A673 (cell line): Measurements from ENCODE around the gene CTIF. TPM values are rescaled to one million over a fixed set of nuclear protein-coding genes. Genes with fewer than 3 reads are reported as not detected.

Experiments
- BruUV-seq: library from RNA; stranded (reverse); fragments of 400-500 nt; replicated peaks from 2 replicates; lab custom pipeline; 2021; lab: Mats Ljungman, UMichigan
- CTCF ChIA-PET: fragments of 300-600 bp; sonication (Branson Sonifier 250); formaldehyde crosslinking; loops from one replicate; lab custom pipeline; 2022; ENCODE audit warnings: antibody characterized with exemption; lab: Charles Lee
- POLR2A ChIA-PET: fragments of 300-600 bp; sonication (Branson Sonifier 250); formaldehyde crosslinking; loops from one replicate; lab custom pipeline; 2022; ENCODE audit warnings: antibody characterized with exemption; ENCODE audit not compliant: low non-redundant PET; lab: Charles Lee
- DNase-seq: peaks from one replicate; pipeline ENCODE4 v3.0.0-alpha.2; 2015; ENCODE audit warnings: low spot score
- H3K27ac ChIP-seq: fragments of 200-600 bp; sonication (generic); 2 replicates; pipeline ENCODE4 v1.5.1; 2016; ENCODE audit warnings: mixed run types, low read depth, mild to moderate bottlenecking, mixed read lengths, antibody characterized with exemption, low read length; ENCODE audit not compliant: poor library complexity, severe bottlenecking
- H3K27me3 ChIP-seq: fragments of 200-600 bp; sonication (generic); replicated peaks from 2 replicates; pipeline ENCODE4 v1.6.1; 2017; ENCODE audit warnings: mixed run types, low read depth, mild to moderate bottlenecking, mixed read lengths, antibody characterized with exemption, low read length; ENCODE audit not compliant: insufficient read depth, poor library complexity
- H3K36me3 ChIP-seq: fragments of 200-600 bp; sonication (generic); 2 replicates; pipeline ENCODE4 v1.6.1; 2016; ENCODE audit warnings: mixed run types, mild to moderate bottlenecking, mixed read lengths, antibody characterized with exemption, low read length; ENCODE audit not compliant: insufficient read depth, poor library complexity, severe bottlenecking
- H3K4me1 ChIP-seq: fragments of 200-600 bp; sonication (generic); 2 replicates; pipeline ENCODE4 v1.6.1; 2017; ENCODE audit warnings: mixed run types, mild to moderate bottlenecking, mixed read lengths, antibody characterized with exemption, low read length; ENCODE audit not compliant: insufficient read depth, poor library complexity, severe bottlenecking
- H3K4me3 ChIP-seq: fragments of 200-600 bp; sonication (generic); 2 replicates; pipeline ENCODE4 v1.5.1; 2016; ENCODE audit warnings: low read depth, mixed run types, mild to moderate bottlenecking, mixed read lengths, low read length; ENCODE audit not compliant: poor library complexity, severe bottlenecking
- H3K9me3 ChIP-seq: fragments of 200-600 bp; sonication (generic); 2 replicates; pipeline ENCODE4 v1.6.1; 2016; ENCODE audit warnings: mixed run types, low read depth, mild to moderate bottlenecking, mixed read lengths, antibody characterized with exemption, low read length; ENCODE audit not compliant: poor library complexity, severe bottlenecking
- EZH2 ChIP-seq: fragments of 200-600 bp; sonication (generic); IDR thresholded peaks from 2 replicates; pipeline ENCODE4 v1.6.1; 2017; ENCODE audit warnings: borderline replicate concordance, low read depth, mild to moderate bottlenecking, mixed read lengths, antibody characterized with exemption, low read length; ENCODE audit not compliant: poor library complexity, severe bottlenecking
- intact Hi-C: fragments of 100-400 bp; cut with micrococcal nuclease; formaldehyde crosslinking; loops from one replicate; pipeline ENCODE4 v1.10.0; 2022; ENCODE audit not compliant: unreplicated experiment
- total RNA-seq: library from RNA; stranded (reverse); gene quantifications from 2 replicates; pipeline ENCODE4 v1.2.3, GENCODE V29; 2021
- TF ChIP-seq, protein P1 (sequence below): fragments of 300-800, 200-600 bp; sonication (generic); conservative IDR thresholded peaks from 2 replicates; pipeline ENCODE4 v1.5.1; 2017; ENCODE audit warnings: low read depth, mild to moderate bottlenecking, antibody characterized with exemption, low read length, moderate library complexity, mixed read lengths

CTIF gene
- total RNA-seq, 1 experiment from 2014 or later = 23.5 TPM

DNA sequence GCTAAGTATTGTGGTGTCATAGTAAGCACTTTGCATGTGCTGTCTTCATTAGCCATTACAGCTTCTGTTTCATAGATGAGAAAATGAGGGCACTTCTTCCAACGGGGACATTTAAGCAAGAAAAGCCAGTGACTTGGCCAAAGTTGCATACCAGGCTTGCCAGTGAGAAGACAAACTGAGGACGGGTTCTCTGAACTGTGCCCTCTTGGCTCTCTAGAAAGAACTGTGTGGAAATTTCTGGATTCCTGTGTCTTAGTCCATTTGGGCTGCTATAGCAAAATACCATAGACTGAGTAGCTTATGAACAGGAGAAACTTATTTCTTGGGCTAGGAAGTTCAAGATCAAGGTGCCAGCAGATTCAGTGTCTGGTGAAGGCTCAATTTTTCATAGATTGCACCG is 13.3 kb downstream of the CTIF start:
- CTCF ChIA-PET = no interaction called here
- no peaks in the 10 kb centered on the region for H3K36me3 ChIP-seq
- no peak overlapping the region for H3K4me3 ChIP-seq
- no peak for DNase-seq
- intact Hi-C loops = no loop called here
- no peak overlapping the region for H3K27ac ChIP-seq
- TF ChIP-seq EZH2 = no peak
- TF ChIP-seq, protein P1, sequence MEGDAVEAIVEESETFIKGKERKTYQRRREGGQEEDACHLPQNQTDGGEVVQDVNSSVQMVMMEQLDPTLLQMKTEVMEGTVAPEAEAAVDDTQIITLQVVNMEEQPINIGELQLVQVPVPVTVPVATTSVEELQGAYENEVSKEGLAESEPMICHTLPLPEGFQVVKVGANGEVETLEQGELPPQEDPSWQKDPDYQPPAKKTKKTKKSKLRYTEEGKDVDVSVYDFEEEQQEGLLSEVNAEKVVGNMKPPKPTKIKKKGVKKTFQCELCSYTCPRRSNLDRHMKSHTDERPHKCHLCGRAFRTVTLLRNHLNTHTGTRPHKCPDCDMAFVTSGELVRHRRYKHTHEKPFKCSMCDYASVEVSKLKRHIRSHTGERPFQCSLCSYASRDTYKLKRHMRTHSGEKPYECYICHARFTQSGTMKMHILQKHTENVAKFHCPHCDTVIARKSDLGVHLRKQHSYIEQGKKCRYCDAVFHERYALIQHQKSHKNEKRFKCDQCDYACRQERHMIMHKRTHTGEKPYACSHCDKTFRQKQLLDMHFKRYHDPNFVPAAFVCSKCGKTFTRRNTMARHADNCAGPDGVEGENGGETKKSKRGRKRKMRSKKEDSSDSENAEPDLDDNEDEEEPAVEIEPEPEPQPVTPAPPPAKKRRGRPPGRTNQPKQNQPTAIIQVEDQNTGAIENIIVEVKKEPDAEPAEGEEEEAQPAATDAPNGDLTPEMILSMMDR = no peak
- H3K27me3 ChIP-seq = no peaks in the 10 kb centered on the region
- H3K9me3 ChIP-seq = no peaks in the 10 kb centered on the region
- BruUV-seq = no TSS peak
- POLR2A ChIA-PET = no interaction called here
- H3K4me1 ChIP-seq = peaks cover 16% of the 10 kb centered on the region

DNA sequence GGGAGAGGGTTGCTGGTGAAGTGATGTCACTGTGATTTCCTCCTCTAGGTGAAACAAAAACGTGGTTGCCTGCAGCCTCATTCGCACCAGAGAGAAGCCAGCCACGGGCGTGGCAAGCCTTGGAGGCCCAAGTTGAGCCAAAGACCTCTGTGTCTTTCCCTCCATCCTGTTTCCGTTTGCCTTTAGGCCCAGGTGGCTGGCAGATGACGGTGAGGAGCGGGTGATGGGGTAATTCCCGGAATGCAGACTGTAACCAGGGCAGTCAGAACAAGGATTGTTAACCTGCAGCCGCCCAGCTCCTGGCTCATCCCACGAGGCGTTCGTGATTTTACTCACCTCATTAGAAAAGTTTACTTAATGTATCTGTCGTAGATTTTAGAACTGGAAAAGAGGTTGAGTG is 14.4 kb downstream of the CTIF start:
- Histone ChIP-seq H3K4me3 (no peak overlapping the region), H3K27me3 (no peaks in the 10 kb centered on the region), H3K36me3 (no peaks in the 10 kb centered on the region), H3K27ac (no peak overlapping the region), H3K9me3 (no peaks in the 10 kb centered on the region), H3K4me1 (peaks cover 4% of the 10 kb centered on the region)
- no TSS peak for BruUV-seq
- CTCF ChIA-PET = no interaction called here
- TF ChIP-seq EZH2 = no peak
- TF ChIP-seq, protein P1 = no peak
- POLR2A ChIA-PET = no interaction called here
- intact Hi-C loops = no loop called here
- DNase-seq = no peak

DNA sequence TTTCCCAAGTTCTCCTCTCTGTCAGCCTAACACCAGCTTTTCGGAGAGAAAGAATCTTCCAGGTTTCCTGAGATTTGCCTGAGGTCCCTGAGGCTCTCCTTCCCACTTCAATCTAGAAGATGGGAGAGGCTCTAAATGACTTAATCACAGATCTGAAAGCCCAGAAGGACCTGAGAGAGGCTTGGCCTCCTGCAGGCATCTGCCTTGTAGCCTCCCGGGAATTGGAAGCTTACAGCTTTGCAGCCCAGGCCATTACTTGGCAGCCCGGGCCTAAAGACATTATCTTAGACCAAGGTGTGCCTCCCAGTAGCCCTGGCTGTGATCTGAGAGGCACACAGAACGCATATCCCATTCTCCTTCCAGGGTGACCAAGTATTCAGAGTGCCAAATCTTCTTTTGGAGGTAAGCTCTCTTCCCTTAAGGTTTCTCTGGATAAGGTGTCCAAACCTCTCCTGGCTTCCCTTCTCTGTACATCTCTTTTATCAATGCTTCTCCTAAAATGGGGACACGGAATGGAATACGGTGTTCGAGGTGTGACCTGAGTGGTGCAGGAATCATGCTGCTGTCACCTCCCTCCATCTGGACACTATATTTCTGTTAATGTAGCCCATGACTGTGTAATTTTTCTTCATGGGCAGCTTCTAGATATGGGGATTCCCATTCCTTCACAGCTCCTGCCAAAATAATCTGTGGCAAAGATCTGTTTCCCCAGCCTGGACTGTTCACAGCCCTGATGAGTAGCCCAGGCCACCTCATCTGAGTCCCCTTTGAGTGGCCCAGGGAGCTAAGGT is 16.0 kb downstream of the CTIF start:
- H3K36me3 ChIP-seq = no peaks in the 10 kb centered on the region
- H3K4me1 ChIP-seq = no peaks in the 10 kb centered on the region
- POLR2A ChIA-PET = no interaction called here
- CTCF ChIA-PET = no interaction called here
- H3K27ac ChIP-seq = no peak overlapping the region
- TF ChIP-seq EZH2 = no peak
- TF ChIP-seq, protein P1 = no peak
- no peaks in the 10 kb centered on the region for H3K9me3 ChIP-seq
- H3K4me3 ChIP-seq = no peak overlapping the region
- DNase-seq = no peak
- no peaks in the 10 kb centered on the region for H3K27me3 ChIP-seq
- intact Hi-C loops = no loop called here
- BruUV-seq = no TSS peak
